K562 (cell line): ENCODE results near the gene SATB2. TPM values are rescaled to one million over a fixed set of nuclear protein-coding genes. Genes with fewer than 3 reads are reported as not detected.

Experiments used
- ATAC-seq: fragments of 200-7000 bp; cut with Tn5 transposase; 3 replicates; pipeline ENCODE4 v1.9.1; 2020; ENCODE audit warnings: moderate library complexity
- BruUV-seq: library from RNA; stranded (reverse); fragments of 400-500 nt; replicated peaks from 2 replicates; lab custom pipeline; 2021; lab: Mats Ljungman, UMichigan
- CTCF ChIA-PET: fragments of 300-600 bp; formaldehyde crosslinking; extraction: SDS; loops from one replicate; lab custom pipeline; 2021; ENCODE audit warnings: low intra/inter-chr PET ratio; lab: Yijun Ruan, JAX
- POLR2A ChIA-PET: fragments of 300-600, 350-650 bp; sonication (Branson Sonifier 250); formaldehyde crosslinking; extraction: SDS; loops from one replicate; lab custom pipeline; 2021; ENCODE audit warnings: antibody characterized with exemption, inconsistent platforms; lab: Yijun Ruan, JAX
- DNase-seq, 4 experiments: peaks; one replicate each; pipeline versions ENCODE4 v3.0.0 to v3.0.0-alpha.2; 2011 to 2018; ENCODE audit warnings: low spot score in 3 of 4, mixed read lengths in 3 of 4; ENCODE audit errors: extremely low read depth in 1 of 4
- FAIRE-seq: peaks from 2 replicates; lab custom pipeline; 2011; peaks lifted over from hg19 to GRCh38; lab: Jason Lieb, UNC
- H2AFZ ChIP-seq: 2 replicates; pipeline ENCODE4 v1.6.0; 2011; ENCODE audit warnings: low read depth, low read length, control low read depth, inconsistent platforms
- H3K27ac ChIP-seq: fragments of 200-600 bp; 3 replicates; pipeline ENCODE4 v1.8.0; 2011; ENCODE audit warnings: low read depth, mild to moderate bottlenecking, control low read depth, inconsistent platforms, low read length, moderate library complexity, mixed read lengths; ENCODE audit errors: extremely low read depth
- H3K27me3 ChIP-seq, 2 experiments: fragments of 300-600 bp in 1 of 2; 2 replicates in 1 of 2; 3 replicates in 1 of 2; pipeline versions ENCODE4 v1.6.0 to v1.8.0; 2011; ENCODE audit warnings: inconsistent platforms in 2 of 2, low read length in 2 of 2, mild to moderate bottlenecking in 1 of 2, mixed read lengths in 1 of 2, moderate library complexity in 1 of 2; ENCODE audit not compliant: control insufficient read depth in 2 of 2, insufficient read depth in 2 of 2
- H3K36me3 ChIP-seq: fragments of 300-600 bp; 3 replicates; pipeline ENCODE4 v1.8.0; 2011; ENCODE audit warnings: mild to moderate bottlenecking, low read length, inconsistent platforms; ENCODE audit not compliant: control insufficient read depth, insufficient read depth
- H3K4me1 ChIP-seq, 2 experiments: fragments of 200-600 bp in 1 of 2; replicated peaks in 1 of 2; 2 replicates in 1 of 2; 3 replicates in 1 of 2; pipeline versions ENCODE4 v1.5.1 to v1.8.0; 2011; ENCODE audit warnings: inconsistent platforms in 2 of 2, low read length in 2 of 2, mild to moderate bottlenecking in 1 of 2, mixed read lengths in 1 of 2, moderate library complexity in 1 of 2; ENCODE audit not compliant: control insufficient read depth in 2 of 2, insufficient read depth in 2 of 2
- H3K4me2 ChIP-seq: 2 replicates; pipeline ENCODE4 v1.6.1; 2011; ENCODE audit warnings: low read length, control low read depth, inconsistent platforms, mixed read lengths; ENCODE audit not compliant: insufficient read depth
- H3K4me3 ChIP-seq: fragments of 200-600 bp; sonication (generic), shearing (Covaris generic); 2 replicates; pipeline ENCODE4 v1.5.1; 2016; ENCODE audit warnings: control low read depth, inconsistent platforms
- H3K79me2 ChIP-seq: fragments of 200-600 bp; 3 replicates; pipeline ENCODE4 v1.8.0; 2011; ENCODE audit warnings: low read length, inconsistent platforms; ENCODE audit not compliant: control insufficient read depth, insufficient read depth
- H3K9ac ChIP-seq, 2 experiments: 2 replicates each; pipeline versions ENCODE4 v1.6.0 to v1.6.1; 2011; ENCODE audit warnings: low read depth in 2 of 2, low read length in 2 of 2, control low read depth in 1 of 2, inconsistent platforms in 1 of 2, mild to moderate bottlenecking in 1 of 2, mixed read lengths in 1 of 2; ENCODE audit not compliant: insufficient read depth in 1 of 2
- H3K9me1 ChIP-seq: one replicate; pipeline ENCODE4 v1.6.0; 2011; ENCODE audit warnings: inconsistent platforms, mild to moderate bottlenecking, low read length, moderate library complexity; ENCODE audit not compliant: control insufficient read depth, insufficient read depth
- H3K9me3 ChIP-seq: replicated peaks from 2 replicates; pipeline ENCODE4 v1.5.1; 2011; ENCODE audit warnings: low read depth, low read length, inconsistent platforms; ENCODE audit not compliant: control insufficient read depth, insufficient read depth
- H4K20me1 ChIP-seq: replicated peaks from 2 replicates; pipeline ENCODE4 v1.6.1; 2011; ENCODE audit warnings: low read length, inconsistent platforms, mixed read lengths; ENCODE audit not compliant: control insufficient read depth, insufficient read depth
- HOXB6 ChIP-seq: fragments of 250-450 bp; sonication (Bioruptor Pico); IDR thresholded peaks from 2 replicates; pipeline ENCODE4 v1.5.1; 2022; ENCODE audit warnings: mild to moderate bottlenecking, borderline replicate concordance
- LCOR ChIP-seq: sonication (generic); formaldehyde crosslinking; IDR thresholded peaks from 2 replicates; pipeline ENCODE4 v1.8.0; 2022; ENCODE audit warnings: mild to moderate bottlenecking, missing genetic modification reagents
- MLLT1 ChIP-seq, 2 experiments: fragments of 450-650 bp; IDR thresholded peaks; 2 replicates each; pipeline ENCODE4 v1.6.1; 2016
- NR2C1 ChIP-seq, 2 experiments: fragments of 450-650 bp; IDR thresholded peaks; 2 replicates each; pipeline ENCODE4 v1.6.1; 2017; ENCODE audit warnings: mild to moderate bottlenecking in 2 of 2, antibody characterized with exemption in 1 of 2, inconsistent platforms in 1 of 2, missing compliant biosample characterization in 1 of 2, missing genetic modification characterization in 1 of 2
- OTX1 ChIP-seq: fragments of 450-650 bp; formaldehyde crosslinking; IDR thresholded peaks from 2 replicates; pipeline ENCODE4 v1.4.0; 2022; ENCODE audit warnings: mild to moderate bottlenecking
- SP1 ChIP-seq: sonication (generic); formaldehyde crosslinking; IDR thresholded peaks from 2 replicates; pipeline ENCODE4 v1.8.1; 2022; ENCODE audit warnings: mild to moderate bottlenecking, missing genetic modification reagents
- TCF3 ChIP-seq: sonication (generic); formaldehyde crosslinking; IDR thresholded peaks from 2 replicates; pipeline ENCODE4 v1.4.0; 2020; ENCODE audit warnings: mild to moderate bottlenecking, missing genetic modification reagents
- THAP7 ChIP-seq: fragments of 250-450 bp; sonication (Bioruptor Pico); IDR thresholded peaks from 2 replicates; pipeline ENCODE4 v1.5.0; 2021
- XRCC3 ChIP-seq: fragments of 450-650 bp; IDR thresholded peaks from 2 replicates; pipeline ENCODE4 v1.6.1; 2017; ENCODE audit warnings: mild to moderate bottlenecking, moderate library complexity
- ZNF431 ChIP-seq: sonication (generic); formaldehyde crosslinking; IDR thresholded peaks from 2 replicates; pipeline ENCODE4 v1.8.0; 2022; ENCODE audit warnings: mild to moderate bottlenecking, missing genetic modification reagents
- ZNF740 ChIP-seq, 3 experiments: fragments of 200-800 bp in 1 of 3; sonication (Bioruptor generic) in 1 of 3; sonication (generic) in 1 of 3; formaldehyde crosslinking in 1 of 3; IDR thresholded peaks; 2 replicates each; pipeline versions ENCODE4 v1.6.1 to v1.8.0; 2016 to 2022; ENCODE audit warnings: mild to moderate bottlenecking in 2 of 3, missing compliant biosample characterization in 2 of 3, missing genetic modification characterization in 2 of 3, missing genetic modification reagents in 1 of 3
- ZNF830 ChIP-seq: fragments of 250-450 bp; sonication (Bioruptor Pico); IDR thresholded peaks from 2 replicates; pipeline ENCODE4 v1.5.0; 2021; ENCODE audit warnings: mild to moderate bottlenecking
- WGBS: fragments of 100-300 bp; shearing (Covaris generic); methylation state at CpG from one replicate; pipeline ENCODE4 v1.1.6; 2016; ENCODE audit warnings: low coverage, mixed read lengths; ENCODE audit not compliant: insufficient coverage; ENCODE audit errors: missing lambda C conversion rate; 5-methylcytosine and 5-hydroxymethylcytosine counted together
- in situ Hi-C: fragments of 300-500 bp; cut with MboI; formaldehyde crosslinking; loops from 4 replicates; pipeline ENCODE4 v1.15.0; 2018; ENCODE audit warnings: inconsistent platforms, mixed read lengths
- intact Hi-C: fragments of 100-400 bp; cut with micrococcal nuclease; formaldehyde crosslinking; loops from 2 replicates; pipeline ENCODE4 v1.14.2; 2022
- polyA plus RNA-seq, 8 experiments: library from polyadenylated mRNA; depleted of rRNA in 4 of 8; stranded (reverse) in 5 of 8; unstranded in 3 of 8; fragments of >200 nt; fragmentation: Nextera tagmentation in 2 of 8; fragmentation: Illumina TruSeq in 1 of 8; extraction: Ambion mirVana in 2 of 8; extraction: Trizol in 1 of 8; gene quantifications; 2 replicates each; pipeline versions ENCODE4 v1.2.1 to v1.2.3, GENCODE V29; 2011 to 2014; ENCODE audit warnings: inconsistent platforms in 1 of 8, missing spikeins in 1 of 8
- total RNA-seq, 7 experiments: library from RNA; depleted of rRNA in 6 of 7; stranded (reverse); fragments of >200 nt in 6 of 7; fragmentation: Illumina TruSeq in 2 of 7; extraction: Trizol in 2 of 7; gene quantifications; 2 replicates each; pipeline versions ENCODE4 v1.2.1 to v1.2.3, GENCODE V29; 2011 to 2021; ENCODE audit warnings: low replicate concordance in 1 of 7
- TF ChIP-seq, protein P1 (sequence below): fragments of 450-650 bp; IDR thresholded peaks from one replicate; pipeline ENCODE4 v1.6.1; 2018; ENCODE audit warnings: mild to moderate bottlenecking, moderate library complexity; ENCODE audit not compliant: partially characterized antibody
- TF ChIP-seq, protein P2 (sequence below), 2 experiments: IDR thresholded peaks; 2 replicates each; pipeline ENCODE4 v1.6.1; 2011; ENCODE audit warnings: borderline replicate concordance in 1 of 2, control low read depth in 1 of 2, low read depth in 1 of 2, low read length in 1 of 2, mild to moderate bottlenecking in 1 of 2, mixed read lengths in 1 of 2, moderate library complexity in 1 of 2; ENCODE audit not compliant: insufficient read depth in 1 of 2, insufficient read length in 1 of 2, poor library complexity in 1 of 2, severe bottlenecking in 1 of 2; ENCODE audit errors: extremely low read depth in 1 of 2

The SATB2 gene
- total and polyA plus RNA-seq, 9 of the 15 experiments (the other 6 are each of a cell fraction or from before 2014, with no cell fraction given) = 4.5 to 34.0 (median 15.1) TPM

GRCh38 chr2:199456383-199457146 is 1.2 kb downstream of the SATB2 start:
- intact Hi-C loops = loop anchor here (10.0 kb wide), 1 partner anchor 1652 kb away; the partner anchor contains the start of gene PLCL1
- H3K27me3 ChIP-seq = no peaks in the 10 kb centered on the region
- TSS peak; percentile 31 for BruUV-seq
- CTCF ChIA-PET = no interaction called here
- H3K9me1 ChIP-seq = no peaks in the 10 kb centered on the region
- peak overlapping the region; percentile 86 for H3K4me2 ChIP-seq
- no peaks in the 10 kb centered on the region for H4K20me1 ChIP-seq
- POLR2A ChIA-PET = no interaction called here
- H3K27ac ChIP-seq = peak overlapping the region; percentile 92
- H3K79me2 ChIP-seq = peaks cover 98% of the 10 kb centered on the region
- 0% methylated on average over 19 of the region's 44 CpGs for WGBS
- DNase-seq (peak in 3 of 4 experiments; percentile 18 to 46 (median 27)), ATAC-seq (no peak), FAIRE-seq (no peak)
- H2AFZ ChIP-seq = no peak overlapping the region
- H3K36me3 ChIP-seq = peaks cover 28% of the 10 kb centered on the region
- peak overlapping the region; percentile 54 for H3K4me3 ChIP-seq
- peaks cover 2 to 26% of the 10 kb centered on the region in 2 experiments; a peak in 4 of 5 replicates for H3K4me1 ChIP-seq
- H3K9me3 ChIP-seq = peaks cover under 1% of the 10 kb centered on the region; the same call in 1 of the 2 replicates
- in situ Hi-C loops = no loop called here
- H3K9ac ChIP-seq = peak overlapping the region; percentile 92 to 97
- no peak for TF ChIP-seq HOXB6 (CRISPR knock-in tag)
- TF ChIP-seq ZNF830 = no peak
- no peak for TF ChIP-seq NR2C1 (IDR thresholded peaks at IDR 0.05)
- TF ChIP-seq NR2C1 (tag; IDR thresholded peaks at IDR 0.05) = 0 out of 2 replicates have a peak, but pooled peaks have one; percentile 11
- TF ChIP-seq ZNF431 (CRISPR knock-in tag) = no peak
- peak; percentile 60; the same call in 1 of the 2 replicates for TF ChIP-seq ZNF740 (CRISPR knock-in tag; IDR thresholded peaks at IDR 0.05)
- peak in 1 of 2 experiments; percentile 83; a peak in 2 of 4 replicates for TF ChIP-seq ZNF740 (tag; IDR thresholded peaks at IDR 0.05)
- TF ChIP-seq, protein P1, sequence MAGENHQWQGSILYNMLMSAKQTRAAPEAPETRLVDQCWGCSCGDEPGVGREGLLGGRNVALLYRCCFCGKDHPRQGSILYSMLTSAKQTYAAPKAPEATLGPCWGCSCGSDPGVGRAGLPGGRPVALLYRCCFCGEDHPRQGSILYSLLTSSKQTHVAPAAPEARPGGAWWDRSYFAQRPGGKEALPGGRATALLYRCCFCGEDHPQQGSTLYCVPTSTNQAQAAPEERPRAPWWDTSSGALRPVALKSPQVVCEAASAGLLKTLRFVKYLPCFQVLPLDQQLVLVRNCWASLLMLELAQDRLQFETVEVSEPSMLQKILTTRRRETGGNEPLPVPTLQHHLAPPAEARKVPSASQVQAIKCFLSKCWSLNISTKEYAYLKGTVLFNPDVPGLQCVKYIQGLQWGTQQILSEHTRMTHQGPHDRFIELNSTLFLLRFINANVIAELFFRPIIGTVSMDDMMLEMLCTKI = no peak
- TF ChIP-seq TCF3 = no peak
- TF ChIP-seq THAP7 (CRISPR knock-in tag) = no peak
- TF ChIP-seq MLLT1 (IDR thresholded peaks at IDR 0.05) = 0 out of 4 replicates have a peak, but pooled peaks of 1 of the 2 experiments have one; percentile 16
- no peak for TF ChIP-seq LCOR (CRISPR knock-in tag)
- TF ChIP-seq, protein P2, sequence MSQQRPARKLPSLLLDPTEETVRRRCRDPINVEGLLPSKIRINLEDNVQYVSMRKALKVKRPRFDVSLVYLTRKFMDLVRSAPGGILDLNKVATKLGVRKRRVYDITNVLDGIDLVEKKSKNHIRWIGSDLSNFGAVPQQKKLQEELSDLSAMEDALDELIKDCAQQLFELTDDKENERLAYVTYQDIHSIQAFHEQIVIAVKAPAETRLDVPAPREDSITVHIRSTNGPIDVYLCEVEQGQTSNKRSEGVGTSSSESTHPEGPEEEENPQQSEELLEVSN (IDR thresholded peaks at IDR 0.05; ENCODE audit: borderline replicate concordance in 1 of 2, extremely low read depth in 1 of 2, insufficient read depth in 1 of 2, insufficient read length in 1 of 2, low read depth in 1 of 2, low read length in 1 of 2, poor library complexity in 1 of 2, severe bottlenecking in 1 of 2) = peak in 1 of 2 experiments; percentile 23
- TF ChIP-seq OTX1 = no peak
- TF ChIP-seq SP1 (CRISPR knock-in tag) = peak; percentile 9; the same call in 1 of the 2 replicates
- no peak for TF ChIP-seq XRCC3
